ENCODE results near the gene PRDX2. TPM values are rescaled to one million over a fixed set of nuclear protein-coding genes. Genes with fewer than 3 reads are reported as not detected.
A peak's percentile ranks its signal among the peaks of the same experiment; 100 is the strongest.

Gene PRDX2
- total and polyA plus RNA-seq, 3 experiments from 2014 or later: 183 to 257 (median 184) TPM

DNA sequence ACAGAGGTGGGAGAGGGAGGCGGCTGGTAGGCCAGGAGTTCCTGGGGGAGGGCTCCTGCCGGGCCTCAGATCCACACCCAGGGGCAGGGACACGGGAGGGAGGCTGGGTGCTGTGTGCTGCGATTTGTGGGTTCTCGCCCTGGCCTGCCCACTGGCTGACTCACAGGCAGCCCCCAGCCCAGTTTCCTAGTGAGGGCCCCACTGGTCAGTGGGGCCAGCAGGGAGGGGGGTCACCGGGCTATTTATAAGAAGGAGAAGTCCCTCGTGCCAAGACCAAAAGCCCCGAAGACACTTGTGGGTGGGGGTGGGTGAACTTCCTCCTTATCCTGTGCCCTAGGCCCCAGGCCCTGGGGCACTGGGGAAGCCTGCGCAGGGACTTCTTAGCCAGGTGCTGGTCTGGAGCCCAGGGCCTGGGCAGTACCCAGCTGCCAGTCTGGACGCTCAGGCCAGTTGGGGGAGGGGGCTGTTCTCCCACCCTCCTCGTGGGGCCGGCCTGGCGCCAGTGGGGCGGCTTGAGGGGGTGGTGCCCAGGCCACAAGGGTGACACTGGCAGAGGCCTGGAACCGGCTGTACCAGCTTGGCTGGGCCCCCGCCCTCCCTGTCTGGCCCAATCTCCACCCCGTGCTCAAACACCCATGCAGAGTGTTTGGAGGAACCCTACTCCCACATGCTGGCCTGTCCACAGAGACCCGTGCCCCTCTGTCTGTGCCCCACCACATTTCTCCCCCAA, 15.3 kb downstream of the PRDX2 start:
- Histone ChIP-seq H3K27me3 (ENCODE audit: insufficient read depth, low read length, poor library complexity, severe bottlenecking) (no peaks in the 10 kb centered on the region), H3K9me3 (ENCODE audit: low read length) (no peaks in the 10 kb centered on the region), H3K36me3 (ENCODE audit: insufficient read depth, low read length) (no peaks in the 10 kb centered on the region), H3K4me1 (ENCODE audit: insufficient read depth, low read length) (peaks cover 63% of the 10 kb centered on the region), H3K4me3 (ENCODE audit: low read length) (no peak overlapping the region), H3K27ac (ENCODE audit: low read depth, low read length) (peak overlapping the region; percentile 48)
- peak in 1 of 5 donors; percentile 56 for DNase-seq
- H3K27me3 Mint-ChIP-seq: peaks cover 0 to 5% of the 10 kb centered on the region in 2 donors
- no peaks in the 10 kb centered on the region for H3K9me3 Mint-ChIP-seq
- ChIA-PET CTCF (interaction anchor here (2.3 to 4.9 kb wide), 2 partner anchors 9 to 10 kb away, joined by 8 to 35 read pairs; no protein-coding TSS in a partner anchor), POLR2A (no interaction called here)
- H3K27ac Mint-ChIP-seq: peak overlapping the region in 5 of 8 donors; percentile 44 to 95 (median 81)
- H3K36me3 Mint-ChIP-seq: peaks cover 0 to 9% (median 0%) of the 10 kb centered on the region in 3 donors
- no peak overlapping the region for H3K4me3 Mint-ChIP-seq
- peaks cover 28 to 39% (median 32%) of the 10 kb centered on the region in 3 donors for H3K4me1 Mint-ChIP-seq

GRCh38 chr19:12785431-12786031, 16.1 kb downstream of the PRDX2 start:
- Histone ChIP-seq H3K27me3 (ENCODE audit: insufficient read depth, low read length, poor library complexity, severe bottlenecking) (no peaks in the 10 kb centered on the region), H3K27ac (ENCODE audit: low read depth, low read length) (peak overlapping the region; percentile 84), H3K36me3 (ENCODE audit: insufficient read depth, low read length) (no peaks in the 10 kb centered on the region), H3K4me3 (ENCODE audit: low read length) (no peak overlapping the region), H3K4me1 (ENCODE audit: insufficient read depth, low read length) (peaks cover 60% of the 10 kb centered on the region), H3K9me3 (ENCODE audit: low read length) (no peaks in the 10 kb centered on the region)
- no peak overlapping the region for H3K27ac Mint-ChIP-seq
- H3K9me3 Mint-ChIP-seq: no peaks in the 10 kb centered on the region
- H3K36me3 Mint-ChIP-seq: peaks cover 0 to 5% (median 0%) of the 10 kb centered on the region in 3 donors
- H3K4me1 Mint-ChIP-seq: peaks cover 22 to 33% (median 27%) of the 10 kb centered on the region in 3 donors
- no peak for DNase-seq
- ChIA-PET CTCF (interaction anchor here (0.9 to 4.9 kb wide), 2 partner anchors 8 to 11 kb away, joined by 5 to 35 read pairs; no protein-coding TSS in a partner anchor), POLR2A (no interaction called here)
- H3K27me3 Mint-ChIP-seq: peaks cover 0 to 3% of the 10 kb centered on the region in 2 donors
- H3K4me3 Mint-ChIP-seq: no peak overlapping the region

DNA sequence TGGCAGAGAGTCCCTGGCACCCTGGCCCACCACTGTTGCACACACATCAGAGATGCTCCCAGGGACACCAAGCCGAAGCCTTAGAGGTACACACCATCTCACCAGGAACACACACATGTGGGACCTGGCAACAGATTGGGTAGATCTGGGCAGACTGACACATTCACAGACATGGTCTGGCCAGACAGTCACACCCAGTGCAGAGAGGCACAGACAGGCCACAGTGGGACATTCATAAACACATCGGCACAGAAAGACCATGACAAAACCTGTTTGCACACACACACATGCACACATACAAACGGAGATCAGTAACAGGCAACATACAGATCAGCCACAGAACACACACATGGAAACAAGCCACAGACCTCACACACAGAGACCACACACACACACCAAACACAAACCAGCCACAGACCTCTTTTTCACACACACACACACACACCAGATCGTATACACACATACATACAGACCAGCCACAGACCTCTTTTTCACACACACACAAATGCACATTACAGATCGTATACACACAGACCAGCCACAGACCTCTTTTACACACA, 16.6 kb downstream of the PRDX2 start:
- H3K27ac Mint-ChIP-seq: no peak overlapping the region
- CTCF ChIA-PET: interaction anchor here (0.9 to 4.9 kb wide), 2 partner anchors 8 to 11 kb away, joined by 5 to 35 read pairs; no protein-coding TSS in a partner anchor
- DNase-seq: peak in 4 of 5 donors; percentile 46 to 79 (median 72)

GRCh38 chr19:12784394-12784870, 17.2 kb downstream of the PRDX2 start:
- Mint-ChIP-seq H3K9me3 (no peaks in the 10 kb centered on the region), H3K4me1 (peaks cover 21 to 37% (median 25%) of the 10 kb centered on the region in 3 donors), H3K27me3 (peaks cover 0 to under 1% of the 10 kb centered on the region in 2 donors), H3K4me3 (no peak overlapping the region), H3K27ac (no peak overlapping the region), H3K36me3 (peaks cover 0 to 1% (median 0%) of the 10 kb centered on the region in 3 donors)
- POLR2A ChIA-PET: no interaction called here
- Histone ChIP-seq H3K4me3 (ENCODE audit: low read length) (no peak overlapping the region), H3K27me3 (ENCODE audit: insufficient read depth, low read length, poor library complexity, severe bottlenecking) (no peaks in the 10 kb centered on the region), H3K27ac (ENCODE audit: low read depth, low read length) (peak overlapping the region; percentile 84), H3K36me3 (ENCODE audit: insufficient read depth, low read length) (no peaks in the 10 kb centered on the region), H3K4me1 (ENCODE audit: insufficient read depth, low read length) (peaks cover 63% of the 10 kb centered on the region), H3K9me3 (ENCODE audit: low read length) (no peaks in the 10 kb centered on the region)
- DNase-seq: peak in 2 of 5 donors; percentile 37 to 70
- CTCF ChIA-PET: interaction anchor here (1.3 to 16.3 kb wide), 2 partner anchors 12 to 18 kb away, joined by 4 to 483 read pairs; partner anchors contain the start of genes JUNB, PRDX2 and THSD8

More for the DNA sequence above, 16.6 kb downstream of the PRDX2 start:
- no peaks in the 10 kb centered on the region for H3K36me3 ChIP-seq (ENCODE audit: insufficient read depth, low read length)
- Mint-ChIP-seq H3K4me1 (peaks cover 18 to 31% (median 23%) of the 10 kb centered on the region in 3 donors), H3K27me3 (no peaks in the 10 kb centered on the region), H3K4me3 (no peak overlapping the region), H3K9me3 (no peaks in the 10 kb centered on the region), H3K36me3 (peaks cover 0 to 1% (median 0%) of the 10 kb centered on the region in 3 donors)
- peaks cover 60% of the 10 kb centered on the region for H3K4me1 ChIP-seq (ENCODE audit: insufficient read depth, low read length)
- H3K27me3 ChIP-seq (ENCODE audit: insufficient read depth, low read length, poor library complexity, severe bottlenecking): no peaks in the 10 kb centered on the region
- H3K4me3 ChIP-seq (ENCODE audit: low read length): no peak overlapping the region
- H3K27ac ChIP-seq (ENCODE audit: low read depth, low read length): peak overlapping the region; percentile 84
- H3K9me3 ChIP-seq (ENCODE audit: low read length): no peaks in the 10 kb centered on the region
- POLR2A ChIA-PET: no interaction called here

- H3K9me3 Mint-ChIP-seq: no peaks in the 10 kb centered on the region
- ChIA-PET CTCF (interaction anchor here (1.3 to 16.3 kb wide), 2 partner anchors 13 to 18 kb away, joined by 4 to 483 read pairs; partner anchors contain the start of genes JUNB, PRDX2 and THSD8), POLR2A (interaction anchor here (0.7 to 2.7 kb wide), 2 partner anchors 8 to 12 kb away, joined by 4 to 140 read pairs; partner anchors contain the start of gene JUNB)
- no peaks in the 10 kb centered on the region for H3K9me3 ChIP-seq (ENCODE audit: low read length)
- H3K27ac ChIP-seq (ENCODE audit: low read depth, low read length): peak overlapping the region; percentile 84
- peaks cover 63% of the 10 kb centered on the region for H3K4me1 ChIP-seq (ENCODE audit: insufficient read depth, low read length)
- H3K4me3 Mint-ChIP-seq: peak overlapping the region in 6 of 7 donors; percentile 61 to 87 (median 72)
- no peak overlapping the region for H3K4me3 ChIP-seq (ENCODE audit: low read length)
- no peaks in the 10 kb centered on the region for H3K36me3 ChIP-seq (ENCODE audit: insufficient read depth, low read length)
- H3K36me3 Mint-ChIP-seq: peaks cover 0 to 1% (median 0%) of the 10 kb centered on the region in 3 donors
- no peaks in the 10 kb centered on the region for H3K27me3 ChIP-seq (ENCODE audit: insufficient read depth, low read length, poor library complexity, severe bottlenecking)
- peaks cover 20 to 36% (median 24%) of the 10 kb centered on the region in 3 donors for H3K4me1 Mint-ChIP-seq
- H3K27ac Mint-ChIP-seq: peak overlapping the region in 5 of 8 donors; percentile 89 to 98 (median 96)
- H3K27me3 Mint-ChIP-seq: peaks cover 0 to 2% of the 10 kb centered on the region in 2 donors
- DNase-seq: peak in 1 of 5 donors; percentile 60
Observed at GRCh38 chr19:12783849-12784393, 17.7 kb downstream of the PRDX2 start.

GRCh38 chr19:12783291-12783848, 18.2 kb downstream of the PRDX2 start:
- H3K4me1 ChIP-seq (ENCODE audit: insufficient read depth, low read length): peaks cover 63% of the 10 kb centered on the region
- peaks cover 0 to 1% (median 0%) of the 10 kb centered on the region in 3 donors for H3K36me3 Mint-ChIP-seq
- ChIA-PET POLR2A (interaction anchor here (0.7 to 2.7 kb wide), 3 partner anchors 9 to 13 kb away, joined by 4 to 140 read pairs (median 17); partner anchors contain the start of gene JUNB), CTCF (interaction anchor here (1.1 to 16.3 kb wide), 3 partner anchors 9 to 17 kb away, joined by 3 to 483 read pairs (median 4); partner anchors contain the start of genes JUNB, PRDX2 and THSD8)
- H3K27ac Mint-ChIP-seq: peak overlapping the region in 5 of 8 donors; percentile 89 to 98 (median 96)
- H3K27ac ChIP-seq (ENCODE audit: low read depth, low read length): peak overlapping the region; percentile 84
- H3K9me3 ChIP-seq (ENCODE audit: low read length): no peaks in the 10 kb centered on the region
- H3K4me3 Mint-ChIP-seq: peak overlapping the region in 6 of 7 donors; percentile 61 to 87 (median 72)
- no peaks in the 10 kb centered on the region for H3K9me3 Mint-ChIP-seq
- peak in 2 of 5 donors; percentile 46 to 63 for DNase-seq
- H3K27me3 ChIP-seq (ENCODE audit: insufficient read depth, low read length, poor library complexity, severe bottlenecking): no peaks in the 10 kb centered on the region
- no peak overlapping the region for H3K4me3 ChIP-seq (ENCODE audit: low read length)
- peaks cover 23 to 35% (median 26%) of the 10 kb centered on the region in 3 donors for H3K4me1 Mint-ChIP-seq
- peaks cover 0 to 2% of the 10 kb centered on the region in 2 donors for H3K27me3 Mint-ChIP-seq
- H3K36me3 ChIP-seq (ENCODE audit: insufficient read depth, low read length): no peaks in the 10 kb centered on the region

All from CD8-positive, alpha-beta memory T cell (primary cell).